Brain microvascular endothelial cell (primary cell): ENCODE results near the gene TCOF1.
A peak's percentile ranks its signal among the peaks of the same experiment; 100 is the strongest.

Source experiments
- DNase-seq: peaks from one replicate; pipeline ENCODE4 v3.0.0-alpha.2; 2020
- H3K27ac ChIP-seq: fragments of 250-450 bp; sonication (Bioruptor Pico); 2 replicates; pipeline ENCODE4 v1.5.1; 2020; ENCODE audit warnings: mild to moderate bottlenecking, moderate library complexity
- H3K27me3 ChIP-seq: fragments of 250-450 bp; sonication (Bioruptor Pico); replicated peaks from 2 replicates; pipeline ENCODE4 v1.5.1; 2020; ENCODE audit warnings: mild to moderate bottlenecking
- H3K36me3 ChIP-seq: fragments of 250-450 bp; sonication (Bioruptor Pico); replicated peaks from 2 replicates; pipeline ENCODE4 v1.5.1; 2020; ENCODE audit warnings: mild to moderate bottlenecking
- H3K4me3 ChIP-seq: 2 replicates; pipeline ENCODE4 v1.5.1; 2011; ENCODE audit warnings: low read depth, mild to moderate bottlenecking, control low read depth, low read length, moderate library complexity
- CTCF ChIP-seq: IDR thresholded peaks from 2 replicates; pipeline ENCODE4 v1.5.1; 2011; ENCODE audit warnings: low read depth, mild to moderate bottlenecking, moderate library complexity, low read length, control low read depth, inconsistent platforms; ENCODE audit errors: missing control alignments
- in situ Hi-C: cut with HindIII; loops from 2 replicates; pipeline ENCODE4 v1.10.0; 2017; ENCODE audit warnings: low sequenced_read_pairs, low pct_ligation_motif_present

The TCOF1 gene

DNA sequence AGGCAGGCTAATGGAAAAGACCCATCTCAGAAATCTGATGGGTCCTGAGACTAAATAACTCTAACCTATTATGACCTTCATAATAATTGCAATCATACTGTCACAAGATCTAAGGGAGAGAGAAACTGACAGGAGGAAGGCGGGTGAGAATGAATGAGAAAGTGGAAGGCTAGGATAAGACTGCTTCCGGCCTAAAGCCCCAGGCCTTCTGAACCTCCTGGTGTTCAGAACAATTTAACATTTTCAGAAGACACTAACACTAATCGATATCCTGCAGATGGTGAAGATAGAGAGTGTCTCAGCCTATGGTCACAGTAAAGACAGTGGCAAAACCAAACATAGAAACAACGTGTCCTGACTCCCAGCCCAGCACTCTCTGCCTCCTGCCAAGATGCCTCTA is 90.8 kb downstream of the TCOF1 start:
- Histone ChIP-seq H3K27me3 (no peaks in the 10 kb centered on the region), H3K27ac (peak overlapping the region; percentile 100), H3K4me3 (peak overlapping the region; percentile 96), H3K36me3 (peaks cover 52% of the 10 kb centered on the region)
- TF ChIP-seq CTCF = no peak
- no peak for DNase-seq
- in situ Hi-C loops = no loop called here

- no peak for DNase-seq
- in situ Hi-C loops = no loop called here
- TF ChIP-seq CTCF = no peak
- Histone ChIP-seq H3K36me3 (peaks cover 45% of the 10 kb centered on the region), H3K4me3 (peak overlapping the region; percentile 96), H3K27me3 (no peaks in the 10 kb centered on the region), H3K27ac (peak overlapping the region; percentile 100)
Observed at GRCh38 chr5:150448952-150449516, 91.5 kb downstream of the TCOF1 start.
